Measurements from ENCODE around the gene ZBTB7C. TPM values are rescaled to one million over a fixed set of nuclear protein-coding genes. Genes with fewer than 3 reads are reported as not detected.

ZBTB7C gene
- total and polyA plus RNA-seq, 9 of the 15 experiments (the other 6 are each of a cell fraction or from before 2014, with no cell fraction given) = not detected

DNA sequence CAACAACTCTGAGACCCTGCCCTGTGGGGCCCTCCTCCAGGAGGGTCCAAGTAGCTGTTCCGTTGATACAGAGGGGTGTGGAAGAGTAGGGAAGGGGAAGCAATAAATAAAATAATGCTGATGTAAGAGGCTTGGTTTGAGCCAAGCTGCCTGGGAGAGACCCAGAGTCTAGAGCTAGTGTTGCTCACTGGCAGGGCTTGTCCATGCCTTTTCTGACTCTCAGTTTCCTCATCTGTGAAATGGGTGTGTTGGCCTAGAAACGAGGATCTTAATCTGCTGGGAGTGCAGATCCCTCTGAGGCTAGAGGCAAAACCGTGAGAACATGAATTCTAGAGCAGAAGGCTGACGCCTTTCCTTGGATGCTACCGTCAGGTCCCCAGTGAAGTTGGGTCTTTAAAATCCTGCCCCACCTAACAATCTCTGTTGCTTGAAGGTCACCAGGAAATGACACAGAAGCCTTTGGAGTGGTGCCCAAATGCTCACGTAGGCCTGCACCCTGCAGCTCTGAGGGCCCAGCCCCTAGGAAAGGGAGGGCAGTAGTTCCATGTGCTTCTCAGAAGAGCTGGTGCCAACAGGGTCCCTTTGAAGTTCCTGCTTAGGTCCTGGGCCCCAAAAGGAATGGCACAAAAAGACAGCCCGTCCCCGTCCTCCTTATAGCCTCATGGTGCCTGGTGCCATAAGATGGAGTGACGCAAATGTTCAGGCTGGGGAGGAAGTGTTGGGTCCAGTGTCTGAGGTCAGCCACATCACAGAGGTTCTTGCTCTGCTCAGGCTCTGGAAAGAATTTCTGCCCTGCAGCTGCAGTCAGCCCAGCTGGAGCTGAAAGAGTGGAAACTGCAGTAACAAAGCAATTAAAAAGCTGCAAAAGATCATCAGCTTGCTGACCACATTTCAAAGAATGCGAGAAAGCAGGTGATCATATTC lies 405.5 kb downstream of the ZBTB7C start:
- Histone ChIP-seq H2AFZ (ENCODE audit: low read depth, low read length) (no peak overlapping the region), H3K9me3 (replicated peaks; ENCODE audit: control insufficient read depth, insufficient read depth, low read depth, low read length) (no peaks in the 10 kb centered on the region), H3K4me3 (no peak overlapping the region), H3K79me2 (ENCODE audit: control insufficient read depth, insufficient read depth, low read length) (no peaks in the 10 kb centered on the region), H3K27me3 (ENCODE audit: control insufficient read depth in 2 of 2, insufficient read depth in 2 of 2, low read length in 2 of 2) (no peaks in the 10 kb centered on the region), H3K4me1 (replicated peaks in 1 of 2; ENCODE audit: control insufficient read depth in 2 of 2, insufficient read depth in 2 of 2, low read length in 2 of 2) (peaks cover 6 to 14% of the 10 kb centered on the region in 2 experiments), H3K4me2 (ENCODE audit: insufficient read depth, low read length) (no peak overlapping the region), H4K20me1 (replicated peaks; ENCODE audit: control insufficient read depth, insufficient read depth, low read length) (no peaks in the 10 kb centered on the region), H3K27ac (ENCODE audit: extremely low read depth, low read depth, low read length) (no peak overlapping the region), H3K9me1 (ENCODE audit: control insufficient read depth, insufficient read depth, low read length) (no peaks in the 10 kb centered on the region), H3K9ac (ENCODE audit: insufficient read depth in 1 of 2, low read depth in 2 of 2, low read length in 2 of 2) (no peak overlapping the region), H3K36me3 (ENCODE audit: control insufficient read depth, insufficient read depth, low read length) (no peaks in the 10 kb centered on the region)
- ChIA-PET POLR2A (no interaction called here), CTCF (ENCODE audit: low intra/inter-chr PET ratio) (no interaction called here)
- intact Hi-C loops (cut with micrococcal nuclease) = no loop called here
- FAIRE-seq (no peak), DNase-seq (ENCODE audit: extremely low read depth in 1 of 4, low spot score in 3 of 4) (no peak), ATAC-seq (no peak)
- WGBS (ENCODE audit: insufficient coverage, low coverage, missing lambda C conversion rate) = 17% methylated on average over 8 of the region's 10 CpGs
- in situ Hi-C loops (cut with MboI) = no loop called here
- no TSS peak for BruUV-seq (replicated peaks)
- no peak for TF ChIP-seq OTX1 (CRISPR knock-in tag; IDR thresholded peaks at IDR 0.05)
- TF ChIP-seq, protein P1, sequence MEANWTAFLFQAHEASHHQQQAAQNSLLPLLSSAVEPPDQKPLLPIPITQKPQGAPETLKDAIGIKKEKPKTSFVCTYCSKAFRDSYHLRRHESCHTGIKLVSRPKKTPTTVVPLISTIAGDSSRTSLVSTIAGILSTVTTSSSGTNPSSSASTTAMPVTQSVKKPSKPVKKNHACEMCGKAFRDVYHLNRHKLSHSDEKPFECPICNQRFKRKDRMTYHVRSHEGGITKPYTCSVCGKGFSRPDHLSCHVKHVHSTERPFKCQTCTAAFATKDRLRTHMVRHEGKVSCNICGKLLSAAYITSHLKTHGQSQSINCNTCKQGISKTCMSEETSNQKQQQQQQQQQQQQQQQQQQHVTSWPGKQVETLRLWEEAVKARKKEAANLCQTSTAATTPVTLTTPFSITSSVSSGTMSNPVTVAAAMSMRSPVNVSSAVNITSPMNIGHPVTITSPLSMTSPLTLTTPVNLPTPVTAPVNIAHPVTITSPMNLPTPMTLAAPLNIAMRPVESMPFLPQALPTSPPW (CRISPR knock-in tag; IDR thresholded peaks at IDR 0.05) = no peak
- TF ChIP-seq JUN (IDR thresholded peaks at IDR 0.05; ENCODE audit: borderline replicate concordance, low read depth, low read length) = no peak
- no peak for TF ChIP-seq JUN (CRISPR knock-in tag; IDR thresholded peaks at IDR 0.05; ENCODE audit: borderline replicate concordance)
- 0 out of 2 replicates have a peak, but pooled peaks have one; percentile 29 for TF ChIP-seq BCOR (IDR thresholded peaks at IDR 0.05)
- peak; percentile 84 for TF ChIP-seq RBM25 (IDR thresholded peaks at IDR 0.05; ENCODE audit: low read depth, low read length, severe bottlenecking)

Measured in K562 (cell line).